Measurements from ENCODE around the gene ZSWIM6. TPM values are rescaled to one million over a fixed set of nuclear protein-coding genes. Genes with fewer than 3 reads are reported as not detected.

The ZSWIM6 gene
- total RNA-seq, 1 donor from 2014 or later = 18.1 TPM

- H3K4me3 ChIP-seq = no peak overlapping the region
- H3K27me3 ChIP-seq (ENCODE audit: low read depth) = no peaks in the 10 kb centered on the region
- intact Hi-C loops (cut with DNase I) = no loop called here
- no peak overlapping the region for H3K27ac ChIP-seq
- H3K4me1 ChIP-seq = peaks cover 8% of the 10 kb centered on the region
- H3K9me3 ChIP-seq = no peaks in the 10 kb centered on the region
- no peak for DNase-seq
- ATAC-seq = no peak
- no peaks in the 10 kb centered on the region for H3K36me3 ChIP-seq
- no peak for TF ChIP-seq CTCF (IDR thresholded peaks at IDR 0.05)
Measured at GRCh38 chr5:61397937-61398336, 65.9 kb downstream of the ZSWIM6 start.

GRCh38 chr5:61398440-61398839 is 66.4 kb downstream of the ZSWIM6 start:
- DNase-seq (no peak), ATAC-seq (no peak)
- H3K9me3 ChIP-seq = no peaks in the 10 kb centered on the region
- peaks cover 8% of the 10 kb centered on the region for H3K4me1 ChIP-seq
- no peak overlapping the region for H3K27ac ChIP-seq
- no peak for TF ChIP-seq CTCF (IDR thresholded peaks at IDR 0.05)
- H3K36me3 ChIP-seq = no peaks in the 10 kb centered on the region
- no peak overlapping the region for H3K4me3 ChIP-seq
- intact Hi-C loops (cut with DNase I) = no loop called here
- no peaks in the 10 kb centered on the region for H3K27me3 ChIP-seq (ENCODE audit: low read depth)

GRCh38 chr5:61399679-61400078 is 67.6 kb downstream of the ZSWIM6 start:
- H3K27ac ChIP-seq = no peak overlapping the region
- TF ChIP-seq CTCF (IDR thresholded peaks at IDR 0.05) = no peak
- no peaks in the 10 kb centered on the region for H3K36me3 ChIP-seq
- H3K27me3 ChIP-seq (ENCODE audit: low read depth) = no peaks in the 10 kb centered on the region
- H3K9me3 ChIP-seq = no peaks in the 10 kb centered on the region
- intact Hi-C loops (cut with DNase I) = no loop called here
- H3K4me1 ChIP-seq = peaks cover 8% of the 10 kb centered on the region
- no peak for ATAC-seq
- no peak overlapping the region for H3K4me3 ChIP-seq
- DNase-seq = no peak

GRCh38 chr5:61401726-61402125 is 69.7 kb downstream of the ZSWIM6 start:
- no peak for DNase-seq

GRCh38 chr5:61402244-61402823 is 70.3 kb downstream of the ZSWIM6 start:
- intact Hi-C loops (cut with DNase I) = no loop called here
- Histone ChIP-seq H3K9me3 (no peaks in the 10 kb centered on the region), H3K27me3 (ENCODE audit: low read depth) (no peaks in the 10 kb centered on the region), H3K4me1 (peaks cover 8% of the 10 kb centered on the region), H3K4me3 (no peak overlapping the region), H3K27ac (no peak overlapping the region), H3K36me3 (no peaks in the 10 kb centered on the region)
- TF ChIP-seq CTCF (IDR thresholded peaks at IDR 0.05) = no peak
- DNase-seq (no peak), ATAC-seq (no peak)

More at GRCh38 chr5:61401726-61402125, 69.7 kb downstream of the ZSWIM6 start:
- no peak overlapping the region for H3K4me3 ChIP-seq
- TF ChIP-seq CTCF (IDR thresholded peaks at IDR 0.05) = no peak
- ATAC-seq = peak in 1 of 2 donors; percentile 71
- H3K4me1 ChIP-seq = peaks cover 8% of the 10 kb centered on the region
- intact Hi-C loops (cut with DNase I) = no loop called here
- no peaks in the 10 kb centered on the region for H3K36me3 ChIP-seq
- H3K9me3 ChIP-seq = no peaks in the 10 kb centered on the region
- H3K27ac ChIP-seq = no peak overlapping the region
- no peaks in the 10 kb centered on the region for H3K27me3 ChIP-seq (ENCODE audit: low read depth)
